BJ (cell line): ENCODE results near the gene NCOA1. TPM values are rescaled to one million over a fixed set of nuclear protein-coding genes. Genes with fewer than 3 reads are reported as not detected.

Experiments used
- CTCF ChIA-PET: fragments of 350-600 bp; formaldehyde crosslinking; extraction: SDS; loops from one replicate; lab custom pipeline; 2021; ENCODE audit warnings: antibody characterized with exemption, inconsistent platforms; lab: Yijun Ruan, JAX
- POLR2A ChIA-PET: fragments of 300-600 bp; sonication (Branson Sonifier 250); formaldehyde crosslinking; extraction: SDS; loops from one replicate; lab custom pipeline; 2021; ENCODE audit warnings: antibody characterized with exemption; lab: Charles Lee
- DNase-seq: peaks from one replicate; pipeline ENCODE4 v3.0.0-alpha.2; 2011; ENCODE audit warnings: low read depth
- H3K27me3 ChIP-seq: 2 replicates; pipeline ENCODE4 v1.6.0; 2011; ENCODE audit warnings: low read length; ENCODE audit not compliant: control insufficient read depth, insufficient read depth
- H3K36me3 ChIP-seq: 2 replicates; pipeline ENCODE4 v1.5.1; 2011; ENCODE audit warnings: low read length; ENCODE audit not compliant: control insufficient read depth, insufficient read depth
- H3K4me3 ChIP-seq: 2 replicates; pipeline ENCODE4 v1.5.1; 2011; ENCODE audit warnings: low read depth, mild to moderate bottlenecking, control low read depth, low read length
- CTCF ChIP-seq: IDR thresholded peaks from 2 replicates; pipeline ENCODE4 v1.5.1; 2011; ENCODE audit warnings: low read depth, mild to moderate bottlenecking, control low read depth, inconsistent platforms, low read length, moderate library complexity; ENCODE audit not compliant: insufficient read depth
- polyA plus RNA-seq: library from polyadenylated mRNA; depleted of rRNA; stranded (reverse); fragments of >200 nt; gene quantifications from 2 replicates; pipeline ENCODE4 v1.2.3, GENCODE V29; 2011; rRNA removed
- small RNA-seq: library from RNA; depleted of rRNA; stranded (forward); fragments of <200 nt; gene quantifications from one replicate; pipeline ENCODE3, GENCODE V24; 2012; ENCODE audit warnings: low replicate concordance, low read depth; ENCODE audit not compliant: insufficient read length

Gene NCOA1
- polyA plus RNA-seq, 1 experiment: 16.0 TPM

GRCh38 chr2:24819442-24820174, 328.6 kb downstream of the NCOA1 start:
- Histone ChIP-seq H3K27me3 (no peaks in the 10 kb centered on the region), H3K4me3 (no peak overlapping the region), H3K36me3 (peaks cover 14% of the 10 kb centered on the region)
- TF ChIP-seq CTCF: no peak
- CTCF ChIA-PET: interaction anchor here (1.1 to 4.1 kb wide), 3 partner anchors 8 to 410 kb away, joined by 4 to 20 read pairs (median 19); no protein-coding TSS in a partner anchor
- POLR2A ChIA-PET: no interaction called here
- DNase-seq: no peak

- POLR2A ChIA-PET: no interaction called here
- H3K4me3 ChIP-seq: no peak overlapping the region
- CTCF ChIA-PET: interaction anchor here (1.1 to 4.1 kb wide), 3 partner anchors 27 to 410 kb away, joined by 3 to 20 read pairs (median 4); partner anchors contain the start of genes CENPO and PTRHD1
- H3K36me3 ChIP-seq: peaks cover 14% of the 10 kb centered on the region
- DNase-seq: no peak
- TF ChIP-seq CTCF: no peak
- no peaks in the 10 kb centered on the region for H3K27me3 ChIP-seq
Measured at GRCh38 chr2:24820175-24820513, 329.1 kb downstream of the NCOA1 start.

Small RNAs within 50 kb of the gene (small RNA-seq; reads per million reads assigned to genes)
- gene RNA5SP88: not detected
- gene RNU6-936P: not detected

Other genes with a start within 250 kb of the NCOA1 start
- 16.3 and 20.4 TPM in 2 replicates for gene ITSN2, start 130.7 kb upstream of the NCOA1 start, polyA plus RNA-seq